GM19239 (cell line): ENCODE results near the gene SHROOM2.
"Not testable (repeated sequence)": the region's sequence is repeated elsewhere in the genome, so short reads cannot be mapped to it uniquely, and the experiment has no call there.

ENCODE experiments used
- DNase-seq: peaks from one replicate; pipeline ENCODE4 v3.0.0; 2011; ENCODE audit warnings: low spot score; ENCODE audit not compliant: insufficient read length
- FAIRE-seq: peaks from 2 replicates; lab custom pipeline; 2011; peaks lifted over from hg19 to GRCh38; lab: Jason Lieb, UNC

SHROOM2 gene

DNA sequence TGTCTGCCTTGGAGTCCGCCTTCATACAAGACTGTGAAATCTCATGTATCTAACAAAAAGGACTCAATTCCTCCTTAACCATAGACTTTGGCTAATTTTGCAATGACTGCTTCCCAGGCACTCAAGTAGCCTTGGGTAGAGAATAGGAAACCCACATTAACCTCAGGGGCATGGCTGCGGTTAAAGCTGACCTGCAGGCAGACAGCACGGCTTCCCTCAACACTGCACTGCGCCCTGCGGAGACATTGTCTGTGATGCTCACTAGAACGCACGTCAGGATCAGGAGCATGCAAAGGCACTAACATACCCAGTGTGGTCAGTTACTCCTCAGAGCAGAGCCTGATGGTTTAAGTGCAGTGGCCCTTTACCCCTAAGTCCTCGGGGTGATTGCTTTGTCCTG lies 10.3 kb upstream of the SHROOM2 start:
- FAIRE-seq: no peak
- no peak for DNase-seq

DNA sequence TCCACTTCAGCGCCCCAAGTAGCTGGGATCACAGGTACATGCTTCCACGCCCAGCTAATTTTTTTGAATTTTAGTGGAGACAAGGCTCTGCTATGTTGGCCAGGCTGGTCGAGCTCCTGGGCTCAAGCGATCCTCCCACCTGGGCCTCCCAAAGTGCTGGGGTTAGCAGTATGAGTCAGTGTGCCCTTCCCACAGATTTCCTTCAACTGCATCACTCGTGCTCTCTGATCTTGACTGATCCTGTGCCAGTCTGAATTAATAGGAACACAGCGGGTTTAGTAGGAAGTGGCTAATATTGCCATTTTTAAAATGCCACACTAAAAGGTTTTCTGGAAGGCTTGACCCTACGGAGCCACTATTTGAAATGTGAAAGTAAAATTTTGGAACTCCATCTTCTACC lies 4.3 kb upstream of the SHROOM2 start:
- no peak for DNase-seq
- FAIRE-seq: no peak

GRCh38 chrX:9784332-9784731 lies 1.9 kb upstream of the SHROOM2 start:
- no peak for FAIRE-seq
- no peak for DNase-seq

DNA sequence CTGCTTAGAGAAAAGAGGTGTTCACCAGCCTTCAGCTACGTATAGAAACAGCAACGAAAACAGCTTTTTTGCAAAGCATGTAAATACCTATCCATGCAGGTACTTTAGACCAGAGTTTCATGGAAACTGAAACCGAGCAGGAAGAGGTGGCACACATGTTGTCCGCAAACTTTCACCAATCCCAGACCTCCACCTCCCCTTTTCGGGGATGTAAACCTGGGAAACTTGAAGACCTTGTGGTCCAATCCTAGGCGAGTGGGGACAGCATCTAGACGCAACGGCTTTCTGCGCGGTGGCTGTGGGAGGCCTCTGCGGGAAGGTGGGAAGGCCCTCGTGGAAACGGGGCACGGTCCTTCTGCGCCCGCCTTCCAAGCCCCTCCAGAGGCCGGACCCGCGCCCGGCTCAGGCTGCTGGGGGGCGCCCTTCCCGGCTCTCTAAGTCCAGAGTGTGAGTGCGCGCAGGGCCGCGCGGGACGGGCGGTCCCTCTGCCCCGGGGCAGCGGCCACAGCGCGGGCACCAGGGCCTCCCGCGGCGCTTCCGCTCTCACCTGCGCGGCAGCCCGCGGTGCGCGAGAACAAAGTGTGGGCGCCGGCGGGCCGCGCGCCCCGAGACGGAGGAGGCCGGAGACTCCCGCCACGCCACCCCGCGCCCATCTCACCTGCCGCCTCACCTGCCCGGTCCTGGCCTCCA lies 830 bp upstream of the SHROOM2 start:
- no peak for DNase-seq

GRCh38 chrX:9786798-9787635 lies 788 bp downstream of the SHROOM2 start:
- DNase-seq: no peak
- FAIRE-seq: no peak

More for the DNA sequence above, 830 bp upstream of the SHROOM2 start:
- FAIRE-seq: no peak

DNA sequence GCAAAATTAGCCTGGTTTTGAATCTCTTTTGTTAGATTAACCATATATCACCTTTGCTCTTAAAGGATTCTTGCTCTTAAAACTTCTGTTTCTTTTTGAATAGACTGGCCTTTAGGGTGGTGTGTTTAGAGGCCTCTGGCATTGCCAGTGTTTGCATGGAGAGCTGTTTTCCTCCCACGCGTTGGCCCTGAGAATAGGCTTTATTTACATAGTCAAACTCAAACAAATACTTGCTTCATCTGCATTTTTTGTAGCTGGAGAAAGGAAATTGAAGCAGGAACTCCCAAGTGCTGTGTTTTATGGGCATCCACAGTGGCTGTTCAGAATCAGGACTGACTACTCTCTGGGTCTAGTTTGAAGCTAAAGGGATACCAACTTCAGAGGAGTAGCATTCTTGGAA lies 2.7 kb downstream of the SHROOM2 start:
- no peak for DNase-seq

GRCh38 chrX:9789555-9789954 lies 3.3 kb downstream of the SHROOM2 start:
- FAIRE-seq (no peak), DNase-seq (no peak)

More for the DNA sequence above, 2.7 kb downstream of the SHROOM2 start:
- no peak for FAIRE-seq

GRCh38 chrX:9790866-9791265 lies 4.6 kb downstream of the SHROOM2 start:
- DNase-seq (no peak), FAIRE-seq (no peak)

- FAIRE-seq: no peak
Observed at GRCh38 chrX:9794495-9794894, 8.3 kb downstream of the SHROOM2 start.

GRCh38 chrX:9797384-9798360 lies 11.4 kb downstream of the SHROOM2 start:
- FAIRE-seq (no peak), DNase-seq (no peak)

More at GRCh38 chrX:9794495-9794894, 8.3 kb downstream of the SHROOM2 start:
- no peak for DNase-seq

DNA sequence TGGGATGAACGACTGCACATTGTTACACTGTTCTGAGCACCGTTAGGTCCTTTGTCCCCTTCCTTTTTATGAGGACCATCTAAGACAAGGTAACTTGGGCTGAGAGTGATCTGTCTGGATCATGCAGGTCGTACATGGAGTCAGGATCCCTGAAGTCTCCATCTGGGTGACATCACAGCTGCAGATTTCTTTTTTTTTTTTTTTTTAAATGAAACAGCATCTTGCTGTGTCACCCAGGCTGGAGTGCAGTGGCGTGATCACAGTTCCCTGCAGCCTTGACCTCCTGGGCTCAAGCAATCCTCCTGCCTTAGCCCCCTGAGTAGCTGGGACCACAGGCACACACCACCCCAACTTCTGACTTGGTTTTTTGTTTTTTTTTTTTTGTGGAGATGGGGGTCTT lies 16.5 kb downstream of the SHROOM2 start:
- FAIRE-seq (no peak), DNase-seq (no peak)

DNA sequence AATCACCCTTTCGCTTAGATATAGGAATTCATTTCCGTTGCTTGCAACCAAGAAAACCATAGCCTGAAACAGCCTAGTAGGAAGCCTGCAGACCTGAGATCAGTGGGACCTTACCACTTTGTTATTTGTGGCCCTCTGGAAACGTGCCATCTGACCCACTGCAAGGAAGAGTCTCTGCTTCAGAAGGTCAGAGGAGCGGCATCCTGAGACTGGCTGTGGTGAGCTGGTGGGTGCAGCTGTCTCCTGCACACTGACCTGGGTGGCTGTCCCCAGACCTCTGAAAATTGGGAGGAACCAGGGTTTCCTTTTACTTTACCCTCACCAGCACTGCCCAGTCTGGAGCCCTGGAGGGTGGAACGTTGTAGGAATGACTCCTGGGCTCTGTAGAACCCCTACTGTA lies 18.2 kb downstream of the SHROOM2 start:
- FAIRE-seq: no peak

GRCh38 chrX:9805956-9806355 lies 19.7 kb downstream of the SHROOM2 start:
- no peak for DNase-seq
- no peak for FAIRE-seq

More for the DNA sequence above, 18.2 kb downstream of the SHROOM2 start:
- no peak for DNase-seq

DNA sequence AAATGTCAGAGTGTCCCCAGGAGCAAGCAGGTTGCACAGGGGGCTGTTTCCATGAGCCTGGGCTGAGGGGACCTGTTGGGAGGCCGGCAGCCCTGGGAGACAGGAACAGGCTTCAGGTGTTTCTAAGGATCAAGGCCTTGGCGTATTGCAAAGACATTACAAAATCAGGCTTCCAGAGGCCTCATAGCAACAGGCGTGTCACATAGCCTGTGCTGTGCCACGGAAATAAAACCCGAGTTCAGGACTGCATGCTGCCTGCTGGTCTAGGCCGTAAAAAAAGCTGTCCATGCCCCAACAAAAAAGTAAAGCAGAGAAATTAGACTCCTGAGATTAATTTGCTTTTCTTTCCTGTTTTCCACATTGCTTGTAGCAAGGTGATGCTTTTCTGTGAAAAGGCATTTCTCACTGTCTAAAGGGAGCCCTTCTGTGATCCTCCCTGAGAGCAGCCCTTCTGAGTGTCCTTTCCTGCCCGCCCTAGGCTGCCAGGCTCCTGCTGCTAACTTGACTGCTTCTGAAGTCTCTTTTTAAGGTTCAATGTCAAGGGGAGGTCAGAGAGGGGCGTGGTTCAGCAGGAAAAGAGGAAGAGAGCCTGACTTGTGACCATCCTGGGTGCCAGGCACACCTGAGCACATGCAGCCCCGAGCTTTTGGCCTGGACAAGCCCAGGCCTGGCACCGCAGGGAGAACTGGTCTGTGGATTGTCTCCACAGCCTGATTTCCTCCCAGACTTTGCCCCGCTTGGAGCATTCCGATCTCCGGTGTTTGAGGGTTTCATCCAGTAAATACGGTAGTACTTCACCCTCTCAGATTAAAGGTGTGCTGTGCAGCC lies 21.3 kb downstream of the SHROOM2 start:
- FAIRE-seq: no peak
- DNase-seq: no peak

DNA sequence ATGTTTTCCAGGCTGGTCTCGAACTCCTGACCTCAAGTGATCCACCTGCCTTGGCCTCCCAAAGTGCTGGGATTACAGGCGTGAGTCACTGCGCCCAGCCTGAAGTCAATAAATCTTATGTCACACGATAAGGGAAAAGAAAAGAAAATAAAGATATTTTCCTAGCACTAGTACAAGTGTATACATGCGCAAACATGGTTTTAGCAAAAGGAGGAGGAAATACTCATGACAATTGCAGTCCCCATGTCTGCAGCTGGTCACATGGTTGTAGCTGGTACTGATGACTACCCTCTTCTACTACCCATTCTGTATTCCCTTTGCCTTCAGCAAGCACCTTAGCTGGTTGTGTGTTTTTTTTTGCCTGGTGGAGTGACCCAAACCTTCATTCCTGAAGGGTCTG lies 23.6 kb downstream of the SHROOM2 start:
- not testable (repeated sequence) for FAIRE-seq, DNase-seq

DNA sequence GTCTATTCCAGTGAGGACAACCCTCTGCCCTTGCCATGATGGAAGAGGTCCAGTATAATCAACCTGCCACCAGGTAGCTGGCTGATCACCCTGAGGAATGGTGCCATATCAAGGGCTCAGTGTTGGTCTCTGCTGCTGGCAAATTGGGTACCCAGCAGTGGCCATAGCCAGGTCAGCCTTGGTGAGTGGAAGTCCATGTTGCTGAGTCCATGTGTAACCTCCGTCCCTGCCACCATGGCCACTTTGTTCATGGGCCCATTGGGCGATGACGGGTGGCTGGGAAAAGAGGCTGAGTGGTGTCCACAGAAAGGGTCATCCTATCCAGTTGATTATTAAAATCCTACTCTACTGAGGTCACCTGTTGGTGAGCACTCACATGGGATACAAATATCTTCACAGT lies 24.9 kb downstream of the SHROOM2 start:
- not testable (repeated sequence) for FAIRE-seq, DNase-seq

GRCh38 chrX:9816084-9816700 lies 30.0 kb downstream of the SHROOM2 start:
- DNase-seq (no peak), FAIRE-seq (no peak)

- FAIRE-seq: no peak
- no peak for DNase-seq
Observed at GRCh38 chrX:9821572-9821971, 35.3 kb downstream of the SHROOM2 start.

DNA sequence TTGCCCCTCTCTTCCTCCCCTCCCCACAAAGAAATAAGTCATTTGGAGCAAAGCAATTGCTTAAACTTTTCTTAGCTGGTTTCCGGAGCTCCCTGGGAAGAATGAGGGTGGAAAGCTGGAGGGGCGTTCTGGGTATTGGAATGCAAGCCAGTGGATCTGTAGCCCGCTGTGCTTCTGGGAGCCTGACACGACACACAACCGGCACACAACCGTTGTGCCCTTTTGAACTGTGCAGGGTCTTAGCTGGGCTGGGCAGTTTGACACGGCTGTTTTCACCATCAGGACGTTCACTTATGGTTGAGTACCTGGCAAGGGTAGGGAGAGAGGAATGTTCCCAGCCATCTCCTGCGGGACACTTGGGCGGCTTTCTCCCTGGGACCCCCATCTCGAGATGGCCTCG lies 38.3 kb downstream of the SHROOM2 start:
- no peak for DNase-seq

More for the DNA sequence above, 38.3 kb downstream of the SHROOM2 start:
- no peak for FAIRE-seq
